Measurements from ENCODE around the gene ABCA12. TPM values are rescaled to one million over a fixed set of nuclear protein-coding genes. Genes with fewer than 3 reads are reported as not detected.

The ABCA12 gene
- total RNA-seq, 1 experiment from 2014 or later, result not detected

GRCh38 chr2:215034154-215034553 is 104.3 kb downstream of the ABCA12 start:
- Mint-ChIP-seq H3K27ac (ENCODE audit: unreplicated experiment) (no peak overlapping the region), H3K9me3 (ENCODE audit: unreplicated experiment) (no peaks in the 10 kb centered on the region), H3K36me3 (ENCODE audit: insufficient read depth, unreplicated experiment) (no peaks in the 10 kb centered on the region), H3K27me3 (ENCODE audit: insufficient read depth, unreplicated experiment) (peaks cover 6% of the 10 kb centered on the region), H3K4me3 (ENCODE audit: unreplicated experiment) (no peak overlapping the region), H3K4me1 (ENCODE audit: low read depth, unreplicated experiment) (no peaks in the 10 kb centered on the region)
- intact Hi-C loops (cut with micrococcal nuclease; ENCODE audit: unreplicated experiment), result no loop called here
- H3K27me3 ChIP-seq (replicated peaks; ENCODE audit: control insufficient read depth, insufficient read depth, low read length), result no peaks in the 10 kb centered on the region
- ChIA-PET CTCF (no interaction called here), POLR2A (no interaction called here)
- DNase-seq, result no peak
- BruUV-seq (replicated peaks), result no TSS peak
- no peak overlapping the region for H3K4me3 ChIP-seq (ENCODE audit: low read depth, low read length)
- H3K4me1 ChIP-seq, result no peaks in the 10 kb centered on the region
- no peaks in the 10 kb centered on the region for H3K9me3 ChIP-seq
- no peaks in the 10 kb centered on the region for H3K36me3 ChIP-seq (ENCODE audit: control insufficient read depth, insufficient read depth, low read length)
- TF ChIP-seq CTCF (IDR thresholded peaks at IDR 0.05; ENCODE audit: insufficient read depth in 1 of 2, low read depth in 1 of 2, low read length in 1 of 2, severe bottlenecking in 1 of 2, unreplicated experiment in 1 of 2), result no peak

DNA sequence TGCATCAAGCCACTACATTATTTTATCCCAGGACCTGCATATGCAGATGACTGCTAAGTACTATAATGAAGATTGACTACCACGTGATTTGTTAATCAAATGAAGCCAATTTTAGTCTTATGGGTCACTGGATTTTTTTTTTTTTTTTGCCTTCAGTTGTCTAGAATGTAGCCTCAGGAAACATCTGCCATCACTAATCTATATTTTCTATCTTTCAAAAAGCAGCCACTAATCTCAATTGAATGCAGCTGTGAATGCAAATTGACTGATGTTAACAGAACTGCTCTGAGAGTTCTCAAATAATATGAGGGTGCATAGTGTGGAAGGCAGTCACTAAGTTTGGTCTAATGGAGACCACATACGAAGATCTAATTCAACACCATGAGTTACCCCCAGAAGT is 106.3 kb downstream of the ABCA12 start:
- POLR2A ChIA-PET, result no interaction called here
- no TSS peak for BruUV-seq (replicated peaks)
- intact Hi-C loops (cut with micrococcal nuclease; ENCODE audit: unreplicated experiment), result no loop called here
- no peaks in the 10 kb centered on the region for H3K27me3 ChIP-seq (replicated peaks; ENCODE audit: control insufficient read depth, insufficient read depth, low read length)
- H3K4me3 ChIP-seq (ENCODE audit: low read depth, low read length), result no peak overlapping the region
- H3K36me3 ChIP-seq (ENCODE audit: control insufficient read depth, insufficient read depth, low read length), result no peaks in the 10 kb centered on the region
- H3K27ac Mint-ChIP-seq (ENCODE audit: unreplicated experiment), result no peak overlapping the region
- no peak for DNase-seq
- H3K27me3 Mint-ChIP-seq (ENCODE audit: insufficient read depth, unreplicated experiment), result peaks cover 6% of the 10 kb centered on the region
- no peaks in the 10 kb centered on the region for H3K4me1 ChIP-seq
- no peaks in the 10 kb centered on the region for H3K9me3 ChIP-seq
- H3K36me3 Mint-ChIP-seq (ENCODE audit: insufficient read depth, unreplicated experiment), result no peaks in the 10 kb centered on the region
- no peak overlapping the region for H3K4me3 Mint-ChIP-seq (ENCODE audit: unreplicated experiment)
- TF ChIP-seq CTCF (IDR thresholded peaks at IDR 0.05; ENCODE audit: insufficient read depth in 1 of 2, low read depth in 1 of 2, low read length in 1 of 2, severe bottlenecking in 1 of 2, unreplicated experiment in 1 of 2), result no peak
- H3K4me1 Mint-ChIP-seq (ENCODE audit: low read depth, unreplicated experiment), result no peaks in the 10 kb centered on the region
- CTCF ChIA-PET, result no interaction called here
- no peaks in the 10 kb centered on the region for H3K9me3 Mint-ChIP-seq (ENCODE audit: unreplicated experiment)

- no peak for DNase-seq
- no peaks in the 10 kb centered on the region for H3K4me1 ChIP-seq
- no peak for TF ChIP-seq CTCF (IDR thresholded peaks at IDR 0.05; ENCODE audit: insufficient read depth in 1 of 2, low read depth in 1 of 2, low read length in 1 of 2, severe bottlenecking in 1 of 2, unreplicated experiment in 1 of 2)
- Mint-ChIP-seq H3K4me3 (ENCODE audit: unreplicated experiment) (no peak overlapping the region), H3K4me1 (ENCODE audit: low read depth, unreplicated experiment) (no peaks in the 10 kb centered on the region), H3K36me3 (ENCODE audit: insufficient read depth, unreplicated experiment) (no peaks in the 10 kb centered on the region), H3K9me3 (ENCODE audit: unreplicated experiment) (no peaks in the 10 kb centered on the region), H3K27me3 (ENCODE audit: insufficient read depth, unreplicated experiment) (peaks cover 6% of the 10 kb centered on the region), H3K27ac (ENCODE audit: unreplicated experiment) (no peak overlapping the region)
- intact Hi-C loops (cut with micrococcal nuclease; ENCODE audit: unreplicated experiment), result no loop called here
- ChIA-PET CTCF (no interaction called here), POLR2A (no interaction called here)
- BruUV-seq (replicated peaks), result no TSS peak
- H3K36me3 ChIP-seq (ENCODE audit: control insufficient read depth, insufficient read depth, low read length), result no peaks in the 10 kb centered on the region
- no peaks in the 10 kb centered on the region for H3K9me3 ChIP-seq
- H3K4me3 ChIP-seq (ENCODE audit: low read depth, low read length), result no peak overlapping the region
- no peaks in the 10 kb centered on the region for H3K27me3 ChIP-seq (replicated peaks; ENCODE audit: control insufficient read depth, insufficient read depth, low read length)
These were observed 107.1 kb downstream of the ABCA12 start for GRCh38 chr2:215031321-215031720.
